Hepatocyte (in vitro differentiated cells): Measurements from ENCODE around the gene SPINDOC.
A peak's percentile ranks its signal among the peaks of the same experiment; 100 is the strongest.

Experiments used
- CTCF ChIP-seq: fragments of 200-600 bp; sonication (generic); IDR thresholded peaks from 2 replicates; pipeline ENCODE4 v1.5.1; 2016; ENCODE audit warnings: antibody characterized with exemption, mild to moderate bottlenecking; ENCODE audit not compliant: poor library complexity
- EZH2 ChIP-seq: fragments of 200-600 bp; sonication (generic); IDR thresholded peaks from 2 replicates; pipeline ENCODE4 v1.6.1; 2016; ENCODE audit warnings: antibody characterized with exemption, mild to moderate bottlenecking, borderline replicate concordance

- peak; percentile 31 for TF ChIP-seq CTCF
- TF ChIP-seq EZH2, result no peak
Observed at GRCh38 chr11:63829823-63830489, 16.7 kb downstream of the SPINDOC start.
